Neural progenitor cell (in vitro differentiated cells): ENCODE measurements around the gene COX8C.

ENCODE experiments used
- CTCF ChIP-seq: fragments of 200-600 bp; sonication (generic); IDR thresholded peaks from 2 replicates; pipeline ENCODE4 v1.5.1; 2017; ENCODE audit warnings: antibody characterized with exemption, mild to moderate bottlenecking
- EZH2 ChIP-seq: fragments of 200-600 bp; sonication (generic); IDR thresholded peaks from 2 replicates; pipeline ENCODE4 v1.6.1; 2017; ENCODE audit warnings: antibody characterized with exemption, mild to moderate bottlenecking, moderate library complexity

- TF ChIP-seq CTCF (no peak), EZH2 (no peak)
Measured at GRCh38 chr14:93308686-93309345, 38.2 kb upstream of the COX8C start.
